ENCODE results near the gene ARSG. TPM values are rescaled to one million over a fixed set of nuclear protein-coding genes. Genes with fewer than 3 reads are reported as not detected.
A peak's percentile ranks its signal among the peaks of the same experiment; 100 is the strongest.

The ARSG gene
- total RNA-seq, 1 donor from 2014 or later: 1.6 TPM

- Histone ChIP-seq H3K36me3 (ENCODE audit: control insufficient read depth in 3 of 3, insufficient read depth in 3 of 3, low read length in 3 of 3) (no peaks in the 10 kb centered on the region), H3K4me3 (ENCODE audit: low read length in 3 of 3) (peak overlapping the region in 1 of 3 donors; percentile 27), H3K27ac (ENCODE audit: low read depth, low read length) (peak overlapping the region; percentile 16), H3K4me1 (ENCODE audit: control insufficient read depth in 3 of 3, insufficient read depth in 3 of 3, low read length in 3 of 3) (peaks cover 0 to 14% (median 7%) of the 10 kb centered on the region in 3 donors), H3K27me3 (ENCODE audit: control insufficient read depth in 3 of 3, insufficient read depth in 3 of 3, low read length in 3 of 3) (no peaks in the 10 kb centered on the region), H3K9me3 (ENCODE audit: control insufficient read depth in 3 of 3, low read length in 3 of 3) (no peaks in the 10 kb centered on the region), H3K9ac (ENCODE audit: low read depth in 1 of 3, low read length in 3 of 3) (no peak overlapping the region)
Measured at GRCh38 chr17:68468788-68469187, 177.5 kb downstream of the ARSG start.

Small RNAs within 50 kb of the gene (small RNA-seq; reads per million reads assigned to genes)
- gene MIR635: not detected

Other genes starting within 250 kb of the ARSG start
- 49.6 TPM for gene AMZ2, start 43.5 kb upstream of the ARSG start, total RNA-seq
- gene SLC16A6, start 368 bp upstream of the ARSG start, total RNA-seq: 1.0 TPM
- gene WIPI1, start 166.0 kb downstream of the ARSG start, total RNA-seq: 37.6 TPM
- gene PRKAR1A, start 220.9 kb downstream of the ARSG start, total RNA-seq: 267 TPM

Measured in skeletal muscle tissue (tissue), 5 donors.